ENCODE data around the gene DCAF17.

Gene DCAF17

DNA sequence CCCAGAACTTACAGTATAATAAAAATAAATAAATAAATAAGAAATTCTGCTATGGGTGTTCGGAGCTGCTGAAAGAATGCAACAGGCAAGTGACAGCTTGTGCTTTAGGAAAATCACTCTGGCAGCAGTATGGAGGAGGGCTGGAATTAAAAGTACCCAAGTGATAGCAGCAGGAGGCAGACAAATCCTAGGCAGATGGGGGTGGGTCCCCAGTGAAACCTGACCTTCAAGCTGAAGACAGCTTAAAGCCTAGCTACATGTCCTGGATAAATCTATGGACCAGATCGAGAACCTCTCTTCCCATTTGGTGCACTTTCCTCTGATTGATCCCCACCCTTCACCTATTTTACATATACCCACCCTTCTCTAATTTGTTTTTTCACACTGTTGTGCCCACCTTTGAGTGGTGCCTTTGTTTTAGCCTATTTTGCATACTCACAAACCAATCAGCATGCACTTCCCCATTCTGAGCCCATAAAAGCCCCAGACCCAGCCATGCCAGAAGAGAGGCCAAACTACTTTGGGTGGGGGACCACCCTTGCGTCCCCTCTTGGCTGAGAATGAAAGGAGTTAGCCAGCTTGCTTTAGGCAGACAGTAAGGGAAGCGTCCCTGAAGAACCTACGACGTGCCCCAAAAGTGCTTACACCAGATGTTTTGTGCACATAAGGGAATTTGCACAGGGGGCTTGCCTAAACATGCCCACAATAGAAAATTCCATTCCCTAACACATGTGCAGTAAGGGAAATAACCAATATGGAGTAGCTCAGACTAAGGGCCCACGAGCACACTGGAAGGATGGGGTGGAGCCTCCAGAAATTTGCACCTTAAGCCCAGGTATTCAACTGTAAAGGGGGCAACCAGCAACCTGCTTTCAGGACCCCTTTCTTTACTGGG lies 3.3 kb upstream of the DCAF17 start:
- peaks cover 8% of the 10 kb centered on the region for H3K9me3 ChIP-seq (ENCODE audit: control insufficient read depth, low read length)
- H3K4me1 ChIP-seq (ENCODE audit: control insufficient read depth, insufficient read depth, low read length, poor library complexity, severe bottlenecking), result peaks cover 23% of the 10 kb centered on the region
- H3K36me3 ChIP-seq (ENCODE audit: control insufficient read depth, insufficient read depth, low read length), result peaks cover 13% of the 10 kb centered on the region
- WGBS, 2 experiments (ENCODE audit: insufficient coverage in 2 of 2), result 92 to 94% methylated on average over 3 to 7 of the region's 7 CpGs
- no peak overlapping the region for H3K4me3 ChIP-seq (ENCODE audit: extremely low read depth, insufficient read depth, low read length, poor library complexity, severe bottlenecking)
- no peak overlapping the region for H3K27ac ChIP-seq (ENCODE audit: low read depth, low read length, severe bottlenecking)

- WGBS, 2 experiments (ENCODE audit: insufficient coverage in 2 of 2), result 89 to 94% methylated on average over 5 to 8 of the region's 9 CpGs
These were observed 2.3 kb upstream of the DCAF17 start for GRCh38 chr2:171431677-171432167.

GRCh38 chr2:171432206-171432968 lies 1.6 kb upstream of the DCAF17 start:
- 94 to 100% methylated on average over 2 to 3 of the region's 4 CpGs for WGBS, 2 experiments (ENCODE audit: insufficient coverage in 2 of 2)
- Histone ChIP-seq H3K27ac (ENCODE audit: low read depth, low read length, severe bottlenecking) (no peak overlapping the region), H3K4me3 (ENCODE audit: extremely low read depth, insufficient read depth, low read length, poor library complexity, severe bottlenecking) (peak overlapping the region; percentile 79), H3K36me3 (ENCODE audit: control insufficient read depth, insufficient read depth, low read length) (peaks cover 27% of the 10 kb centered on the region), H3K9me3 (ENCODE audit: control insufficient read depth, low read length) (peaks cover 15% of the 10 kb centered on the region), H3K4me1 (ENCODE audit: control insufficient read depth, insufficient read depth, low read length, poor library complexity, severe bottlenecking) (peaks cover 23% of the 10 kb centered on the region)

More at GRCh38 chr2:171431677-171432167, 2.3 kb upstream of the DCAF17 start:
- H3K27ac ChIP-seq (ENCODE audit: low read depth, low read length, severe bottlenecking), result no peak overlapping the region
- peaks cover 23% of the 10 kb centered on the region for H3K4me1 ChIP-seq (ENCODE audit: control insufficient read depth, insufficient read depth, low read length, poor library complexity, severe bottlenecking)
- H3K9me3 ChIP-seq (ENCODE audit: control insufficient read depth, low read length), result peaks cover 15% of the 10 kb centered on the region
- no peak overlapping the region for H3K4me3 ChIP-seq (ENCODE audit: extremely low read depth, insufficient read depth, low read length, poor library complexity, severe bottlenecking)
- H3K36me3 ChIP-seq (ENCODE audit: control insufficient read depth, insufficient read depth, low read length), result peaks cover 21% of the 10 kb centered on the region

DNA sequence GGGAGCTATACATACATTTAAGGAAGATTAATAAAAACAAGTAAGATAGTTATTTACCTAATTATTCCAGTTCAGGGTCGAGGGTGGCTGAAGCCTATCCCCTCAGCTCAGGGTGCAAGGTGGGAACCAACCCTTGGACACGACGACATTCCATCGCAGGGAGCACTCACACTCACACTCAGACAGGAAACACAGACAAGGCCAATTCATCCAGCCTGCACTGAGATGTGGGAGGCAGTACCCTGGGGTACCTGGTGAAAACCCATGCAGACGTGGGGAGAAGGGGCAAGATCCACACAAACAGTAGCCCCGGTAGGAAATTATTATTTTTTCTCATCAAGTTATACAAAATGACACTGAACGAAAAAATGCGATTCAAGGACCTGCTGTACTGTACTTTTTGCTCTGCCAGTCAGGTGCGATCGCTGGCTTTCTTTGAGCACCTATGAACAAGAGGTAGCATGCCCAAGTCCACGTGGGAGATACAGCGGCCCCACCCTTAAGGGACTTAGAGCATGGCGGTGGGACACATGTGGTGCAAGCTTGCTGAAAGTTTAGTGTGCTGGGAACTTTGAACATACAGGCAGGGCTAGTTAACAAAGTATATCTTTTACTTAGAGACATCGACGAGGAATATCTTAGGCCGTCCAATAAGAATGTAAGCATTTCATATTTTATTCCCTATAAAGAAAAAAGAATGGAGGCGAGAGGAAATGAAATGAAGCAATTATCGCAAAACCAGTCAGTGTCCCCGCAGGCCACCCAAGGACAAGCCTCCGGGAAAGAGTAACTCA lies 860 bp upstream of the DCAF17 start:
- peak overlapping the region; percentile 92 for H3K27ac ChIP-seq (ENCODE audit: low read depth, low read length, severe bottlenecking)
- peaks cover 32% of the 10 kb centered on the region for H3K36me3 ChIP-seq (ENCODE audit: control insufficient read depth, insufficient read depth, low read length)
- H3K4me1 ChIP-seq (ENCODE audit: control insufficient read depth, insufficient read depth, low read length, poor library complexity, severe bottlenecking), result peaks cover 23% of the 10 kb centered on the region
- WGBS, 2 experiments (ENCODE audit: insufficient coverage in 2 of 2), result 37 to 68% methylated on average over 7 to 12 of the region's 20 CpGs
- peaks cover 15% of the 10 kb centered on the region for H3K9me3 ChIP-seq (ENCODE audit: control insufficient read depth, low read length)
- peak overlapping the region; percentile 79 for H3K4me3 ChIP-seq (ENCODE audit: extremely low read depth, insufficient read depth, low read length, poor library complexity, severe bottlenecking)

- peaks cover 35% of the 10 kb centered on the region for H3K36me3 ChIP-seq (ENCODE audit: control insufficient read depth, insufficient read depth, low read length)
- peaks cover 15% of the 10 kb centered on the region for H3K9me3 ChIP-seq (ENCODE audit: control insufficient read depth, low read length)
- peaks cover 23% of the 10 kb centered on the region for H3K4me1 ChIP-seq (ENCODE audit: control insufficient read depth, insufficient read depth, low read length, poor library complexity, severe bottlenecking)
- H3K27ac ChIP-seq (ENCODE audit: low read depth, low read length, severe bottlenecking), result peak within 1 kb of the TSS; percentile 92
- H3K4me3 ChIP-seq (ENCODE audit: extremely low read depth, insufficient read depth, low read length, poor library complexity, severe bottlenecking), result peak within 1 kb of the TSS; percentile 79
- WGBS, 2 experiments (ENCODE audit: insufficient coverage in 2 of 2), result 0% methylated on average over 11 to 15 of the region's 15 CpGs
These were observed 338 bp upstream of the DCAF17 start, which contains the start of gene METTL8 for GRCh38 chr2:171433763-171434012. TSS of gene METTL8 (minus strand) at chr2:171433990. CDS start at chr2:171392185, 41,805 bp downstream.

GRCh38 chr2:171436307-171436706 lies 2.3 kb downstream of the DCAF17 start:
- no CpG with 5 or more reads among the region's 1 CpG for WGBS, 2 experiments (ENCODE audit: insufficient coverage in 2 of 2)
- no peak overlapping the region for H3K4me3 ChIP-seq (ENCODE audit: extremely low read depth, insufficient read depth, low read length, poor library complexity, severe bottlenecking)
- no peak overlapping the region for H3K27ac ChIP-seq (ENCODE audit: low read depth, low read length, severe bottlenecking)

GRCh38 chr2:171441470-171441869 lies 7.4 kb downstream of the DCAF17 start:
- H3K27ac ChIP-seq (ENCODE audit: low read depth, low read length, severe bottlenecking), result no peak overlapping the region
- H3K9me3 ChIP-seq (ENCODE audit: control insufficient read depth, low read length), result peaks cover under 1% of the 10 kb centered on the region
- no peak overlapping the region for H3K4me3 ChIP-seq (ENCODE audit: extremely low read depth, insufficient read depth, low read length, poor library complexity, severe bottlenecking)
- no peaks in the 10 kb centered on the region for H3K4me1 ChIP-seq (ENCODE audit: control insufficient read depth, insufficient read depth, low read length, poor library complexity, severe bottlenecking)
- peaks cover 59% of the 10 kb centered on the region for H3K36me3 ChIP-seq (ENCODE audit: control insufficient read depth, insufficient read depth, low read length)

More at GRCh38 chr2:171436307-171436706, 2.3 kb downstream of the DCAF17 start:
- Histone ChIP-seq H3K9me3 (ENCODE audit: control insufficient read depth, low read length) (peaks cover 9% of the 10 kb centered on the region), H3K4me1 (ENCODE audit: control insufficient read depth, insufficient read depth, low read length, poor library complexity, severe bottlenecking) (peaks cover 17% of the 10 kb centered on the region), H3K36me3 (ENCODE audit: control insufficient read depth, insufficient read depth, low read length) (peaks cover 50% of the 10 kb centered on the region)

GRCh38 chr2:171447675-171448074 lies 13.6 kb downstream of the DCAF17 start:
- no peak overlapping the region for H3K4me3 ChIP-seq (ENCODE audit: extremely low read depth, insufficient read depth, low read length, poor library complexity, severe bottlenecking)

GRCh38 chr2:171451074-171451473 lies 17.0 kb downstream of the DCAF17 start:
- Histone ChIP-seq H3K4me3 (ENCODE audit: extremely low read depth, insufficient read depth, low read length, poor library complexity, severe bottlenecking) (no peak overlapping the region), H3K27ac (ENCODE audit: low read depth, low read length, severe bottlenecking) (no peak overlapping the region), H3K9me3 (ENCODE audit: control insufficient read depth, low read length) (no peaks in the 10 kb centered on the region), H3K36me3 (ENCODE audit: control insufficient read depth, insufficient read depth, low read length) (peaks cover 51% of the 10 kb centered on the region), H3K4me1 (ENCODE audit: control insufficient read depth, insufficient read depth, low read length, poor library complexity, severe bottlenecking) (no peaks in the 10 kb centered on the region)

More at GRCh38 chr2:171447675-171448074, 13.6 kb downstream of the DCAF17 start:
- Histone ChIP-seq H3K4me1 (ENCODE audit: control insufficient read depth, insufficient read depth, low read length, poor library complexity, severe bottlenecking) (no peaks in the 10 kb centered on the region), H3K36me3 (ENCODE audit: control insufficient read depth, insufficient read depth, low read length) (peaks cover 52% of the 10 kb centered on the region), H3K27ac (ENCODE audit: low read depth, low read length, severe bottlenecking) (no peak overlapping the region), H3K9me3 (ENCODE audit: control insufficient read depth, low read length) (no peaks in the 10 kb centered on the region)
- WGBS, 2 experiments (ENCODE audit: insufficient coverage in 2 of 2), result 87 to 100% methylated on average over 2 of the region's 2 CpGs

- Histone ChIP-seq H3K4me3 (ENCODE audit: extremely low read depth, insufficient read depth, low read length, poor library complexity, severe bottlenecking) (no peak overlapping the region), H3K27ac (ENCODE audit: low read depth, low read length, severe bottlenecking) (no peak overlapping the region), H3K36me3 (ENCODE audit: control insufficient read depth, insufficient read depth, low read length) (peaks cover 57% of the 10 kb centered on the region), H3K9me3 (ENCODE audit: control insufficient read depth, low read length) (no peaks in the 10 kb centered on the region), H3K4me1 (ENCODE audit: control insufficient read depth, insufficient read depth, low read length, poor library complexity, severe bottlenecking) (no peaks in the 10 kb centered on the region)
- 100% methylated on average over 1 of the region's 4 CpGs for WGBS, 2 experiments (ENCODE audit: insufficient coverage in 2 of 2)
These were observed 18.7 kb downstream of the DCAF17 start for GRCh38 chr2:171452773-171453172.
